NCI-H1694 treated with DMSO at 0.1 percent for 48 hours (cell line): Measurements from ENCODE around the gene PALLD.
A peak's percentile ranks its signal among the peaks of the same experiment; 100 is the strongest.
"Not testable (repeated sequence)": the region's sequence is repeated elsewhere in the genome, so short reads cannot be mapped to it uniquely, and the experiment has no call there.

Experiments
- DNase-seq: peaks from one replicate; lab custom pipeline; 2025; lab: John Stamatoyannopoulos, UW

PALLD gene

GRCh38 chr4:168908093-168908492, 411.2 kb downstream of the PALLD start:
- DNase-seq, result no peak

GRCh38 chr4:168908851-168909273, 412.0 kb downstream of the PALLD start:
- no peak for DNase-seq

GRCh38 chr4:168914095-168914494, 417.2 kb downstream of the PALLD start:
- no peak for DNase-seq

DNA sequence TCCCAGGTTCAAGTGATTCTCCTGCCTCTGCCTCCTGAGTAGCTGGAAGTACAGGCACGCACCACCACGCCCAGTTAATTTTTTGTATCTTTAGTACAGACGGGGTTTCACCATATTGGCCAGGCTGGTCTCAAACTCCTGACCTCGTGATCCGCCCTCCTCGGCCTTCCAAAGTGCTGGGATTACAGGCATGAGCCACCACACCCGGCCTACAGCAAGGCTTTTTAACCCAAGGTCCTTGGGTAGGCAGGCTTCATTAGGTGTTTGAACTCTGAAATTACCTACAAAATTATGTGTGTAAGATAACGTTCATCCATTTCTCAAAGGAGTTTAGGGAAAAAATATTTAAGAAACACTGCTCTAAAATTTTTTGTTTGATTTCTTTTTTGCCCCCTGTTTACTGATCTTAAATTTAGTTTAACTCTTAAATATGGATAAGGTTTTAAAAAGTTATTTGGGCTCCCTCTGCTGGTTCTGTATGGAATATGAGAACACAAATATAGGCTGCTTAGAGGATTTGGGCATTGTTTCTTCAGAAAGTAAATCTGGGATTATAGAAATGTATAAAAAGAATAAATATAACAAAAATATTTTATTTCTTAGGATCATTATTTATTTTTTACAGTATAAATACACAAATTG, 420.4 kb downstream of the PALLD start:
- DNase-seq, result peak; percentile 6

DNA sequence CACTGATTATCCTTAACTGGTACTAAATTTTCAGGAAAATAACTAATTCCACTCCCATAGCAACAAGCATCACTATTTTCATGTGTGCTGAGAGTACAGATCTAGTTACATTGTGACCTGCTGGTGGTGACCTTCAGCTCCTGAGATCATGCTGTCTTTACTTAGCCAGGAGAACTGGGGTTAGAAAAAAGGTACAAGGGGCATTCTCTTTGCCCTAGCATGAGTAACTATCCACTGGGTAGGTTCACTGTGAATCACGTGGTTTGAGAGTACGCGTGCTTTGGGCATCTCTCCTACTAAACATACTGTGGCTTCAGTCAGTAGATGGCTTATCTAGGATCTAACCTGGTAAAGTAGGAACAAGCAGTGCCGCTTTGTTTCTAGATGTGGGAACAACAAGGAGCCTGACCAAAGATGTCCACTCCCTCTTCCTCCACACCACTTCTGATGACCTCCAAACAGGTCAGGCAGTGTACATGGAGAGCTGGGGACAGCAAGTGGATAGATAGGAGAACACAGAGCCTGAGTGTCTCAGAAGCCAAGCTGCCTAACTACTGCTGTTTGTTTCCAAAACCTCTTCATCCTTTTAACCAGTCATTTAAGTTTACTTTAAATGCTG, 423.0 kb downstream of the PALLD start:
- DNase-seq, result no peak

- no peak for DNase-seq
These were observed 423.7 kb downstream of the PALLD start for GRCh38 chr4:168920441-168921065.

DNA sequence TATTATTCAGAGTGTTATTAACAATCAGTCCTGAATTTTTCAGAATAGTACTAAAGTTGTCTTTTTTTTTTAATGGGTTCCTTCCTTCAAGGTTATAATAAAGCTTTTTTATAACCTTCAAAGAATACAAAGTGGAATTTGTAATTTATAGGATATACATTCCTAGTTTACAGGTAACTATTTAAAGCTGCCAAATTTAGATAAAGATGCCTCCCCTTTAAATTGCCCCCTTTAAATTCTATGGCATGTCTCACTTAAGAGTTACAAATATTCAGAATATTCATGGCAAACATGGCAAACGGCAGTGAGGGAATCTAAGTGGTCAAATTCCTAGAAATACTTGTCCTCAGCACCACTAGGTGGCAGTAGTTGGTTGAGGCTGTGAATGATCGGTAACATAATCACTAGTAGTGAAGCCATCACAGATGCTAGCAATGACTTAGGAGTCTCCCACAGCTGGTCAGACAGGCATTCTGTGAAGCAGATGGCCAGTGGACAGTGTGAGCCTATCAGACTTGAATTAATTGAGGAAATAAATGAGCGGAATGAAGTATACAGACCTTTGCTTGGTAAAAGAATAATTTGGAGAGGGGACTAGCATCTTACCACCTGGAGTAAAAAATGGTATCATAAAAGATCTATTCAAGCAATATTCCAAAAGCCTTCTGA, 426.8 kb downstream of the PALLD start:
- DNase-seq, result peak; percentile 76

DNA sequence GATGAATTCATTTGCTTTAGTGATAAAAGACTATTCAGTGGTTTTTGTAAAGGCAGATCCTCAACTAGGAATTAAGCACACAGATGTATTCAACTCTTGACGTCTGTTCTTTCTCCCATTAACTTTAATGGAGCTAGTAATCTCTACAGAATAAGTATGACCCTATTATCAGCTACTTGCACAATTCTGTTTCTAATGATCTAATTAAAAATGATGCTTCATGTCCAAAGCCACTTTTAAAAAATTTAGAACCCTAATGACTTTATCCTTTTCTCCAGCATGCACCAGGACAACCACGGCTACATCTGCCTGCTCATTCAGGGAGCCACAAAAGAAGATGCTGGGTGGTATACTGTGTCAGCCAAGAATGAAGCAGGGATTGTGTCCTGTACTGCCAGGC, 427.8 kb downstream of the PALLD start:
- DNase-seq, result no peak

- no peak for DNase-seq
These were observed 429.1 kb downstream of the PALLD start for GRCh38 chr4:168925789-168926490.

- DNase-seq, result no peak
These were observed 431.5 kb downstream of the PALLD start for GRCh38 chr4:168928346-168928745.

GRCh38 chr4:168928875-168929274, 432.0 kb downstream of the PALLD start:
- DNase-seq, result no peak

- DNase-seq, result no peak
These were observed 433.8 kb downstream of the PALLD start for GRCh38 chr4:168930413-168931196.

GRCh38 chr4:168931215-168931650, 434.4 kb downstream of the PALLD start:
- no peak for DNase-seq

DNA sequence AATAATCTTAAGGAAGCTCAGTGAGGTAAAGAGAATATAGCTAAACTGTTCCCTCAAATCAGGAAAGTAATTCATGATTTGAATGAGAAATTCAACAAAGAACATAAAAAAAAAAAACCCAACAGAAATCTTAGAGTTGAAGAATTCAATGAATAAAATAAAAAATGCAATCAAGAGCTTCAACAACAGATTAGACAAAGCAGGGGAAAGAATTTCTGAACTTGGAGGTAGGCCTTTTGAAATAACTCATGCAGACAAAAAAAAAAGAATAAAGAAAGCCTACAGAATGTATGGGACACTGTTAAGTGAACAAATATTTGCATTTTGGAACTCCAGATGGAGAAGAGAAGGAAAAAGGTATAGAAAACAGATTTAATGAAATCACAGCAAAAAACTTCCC, 435.3 kb downstream of the PALLD start:
- DNase-seq, result no peak

DNA sequence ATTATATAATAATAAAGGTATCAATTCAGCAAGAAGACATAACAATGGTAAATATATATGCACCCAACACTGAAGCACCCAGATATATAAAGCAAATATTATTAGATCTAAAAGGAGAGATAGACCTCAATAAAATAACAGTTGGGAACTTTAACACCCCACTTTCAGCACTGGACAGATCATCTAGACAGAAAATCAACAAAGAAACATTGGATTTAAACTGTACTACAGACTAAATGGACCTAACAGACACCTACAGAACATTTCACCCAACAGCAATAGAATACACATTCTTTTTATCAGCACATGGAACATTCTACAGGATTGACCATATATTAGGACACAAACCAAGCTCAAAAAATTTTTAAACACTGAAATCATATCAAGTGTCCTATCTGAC, 436.6 kb downstream of the PALLD start:
- no peak for DNase-seq

- DNase-seq, result not testable (repeated sequence)
These were observed 440.6 kb downstream of the PALLD start for GRCh38 chr4:168937473-168937872.

- no peak for DNase-seq
These were observed 446.1 kb downstream of the PALLD start for GRCh38 chr4:168942985-168943384.

- no peak for DNase-seq
These were observed 448.4 kb downstream of the PALLD start for GRCh38 chr4:168945291-168945690.

DNA sequence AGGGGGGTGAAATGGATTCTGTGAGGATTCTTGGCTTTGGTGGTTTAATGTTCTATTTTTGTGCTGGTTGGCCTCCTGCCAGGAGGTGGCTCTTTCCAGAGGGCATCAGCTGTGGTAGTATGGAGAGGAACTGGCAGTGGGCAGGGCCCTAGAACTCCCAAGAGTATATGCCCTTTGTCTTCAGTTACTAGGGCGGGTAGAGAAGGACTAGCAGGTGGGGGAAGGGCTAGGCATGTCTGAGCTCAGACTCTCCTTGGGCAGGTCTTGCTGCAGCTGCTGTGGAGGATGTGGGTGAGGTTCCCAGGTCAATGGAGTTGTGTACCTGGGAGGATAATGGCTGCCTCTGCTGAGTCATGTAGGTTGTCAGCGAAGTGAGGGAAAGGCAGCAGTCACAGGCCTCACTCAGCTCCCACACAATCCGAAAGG, 456.0 kb downstream of the PALLD start:
- not testable (repeated sequence) for DNase-seq

- DNase-seq, result no peak
These were observed 458.8 kb downstream of the PALLD start for GRCh38 chr4:168955674-168956073.

DNA sequence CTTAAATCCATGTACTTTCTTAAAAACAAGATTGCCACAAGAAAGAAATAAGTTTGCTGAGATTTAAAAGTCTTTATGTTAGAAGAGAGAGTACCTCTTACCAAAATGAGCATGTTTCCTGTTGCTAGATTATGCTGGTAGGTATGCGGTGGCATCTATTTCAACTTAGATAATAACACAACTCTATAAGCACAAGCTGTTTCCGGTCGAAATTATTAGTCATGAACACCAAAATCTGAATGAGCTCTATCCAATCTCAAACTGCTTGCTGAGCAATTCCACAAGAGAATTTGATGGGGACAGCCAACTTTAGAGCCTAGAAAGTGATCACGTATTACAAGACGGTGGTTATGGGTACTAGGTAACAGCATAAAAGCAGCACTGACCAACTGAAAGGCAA, 463.9 kb downstream of the PALLD start:
- DNase-seq, result no peak
